Neutrophil (primary cell): ENCODE data around the gene CORO7.

Experiments
- H3K27ac ChIP-seq: fragments of 200-600 bp; sonication (generic); 2 replicates; pipeline ENCODE4 v1.5.1; 2016; ENCODE audit warnings: mild to moderate bottlenecking, moderate library complexity
- H3K27me3 ChIP-seq: fragments of 200-600 bp; sonication (generic); 2 replicates; pipeline ENCODE4 v1.6.0; 2016; ENCODE audit warnings: mild to moderate bottlenecking
- H3K36me3 ChIP-seq: fragments of 200-600 bp; sonication (generic); 2 replicates; pipeline ENCODE4 v1.5.1; 2017
- H3K4me1 ChIP-seq, 2 experiments: fragments of 200-600 bp in 1 of 2; sonication (generic) in 1 of 2; 1 replicate in 1 of 2; 2 replicates in 1 of 2; pipeline versions ENCODE4 v1.5.1 to v1.6.1; 2013 to 2016; ENCODE audit warnings: low read depth in 1 of 2, low read length in 1 of 2, mild to moderate bottlenecking in 1 of 2, moderate library complexity in 1 of 2; ENCODE audit not compliant: control insufficient read depth in 1 of 2, insufficient read depth in 1 of 2
- H3K4me3 ChIP-seq, 2 experiments: fragments of 200-600 bp in 1 of 2; sonication (generic) in 1 of 2; 1 replicate in 1 of 2; 2 replicates in 1 of 2; pipeline ENCODE4 v1.5.1; 2013 to 2016; ENCODE audit warnings: low read depth in 1 of 2, low read length in 1 of 2, mild to moderate bottlenecking in 1 of 2, moderate library complexity in 1 of 2
- H3K9me3 ChIP-seq: fragments of 200-600 bp; sonication (generic); 2 replicates; pipeline ENCODE4 v1.5.1; 2016
- TF ChIP-seq, protein P1 (sequence below): fragments of 200-600 bp; sonication (generic); IDR thresholded peaks from 2 replicates; pipeline ENCODE4 v1.5.1; 2016; ENCODE audit warnings: antibody characterized with exemption

Gene CORO7

DNA sequence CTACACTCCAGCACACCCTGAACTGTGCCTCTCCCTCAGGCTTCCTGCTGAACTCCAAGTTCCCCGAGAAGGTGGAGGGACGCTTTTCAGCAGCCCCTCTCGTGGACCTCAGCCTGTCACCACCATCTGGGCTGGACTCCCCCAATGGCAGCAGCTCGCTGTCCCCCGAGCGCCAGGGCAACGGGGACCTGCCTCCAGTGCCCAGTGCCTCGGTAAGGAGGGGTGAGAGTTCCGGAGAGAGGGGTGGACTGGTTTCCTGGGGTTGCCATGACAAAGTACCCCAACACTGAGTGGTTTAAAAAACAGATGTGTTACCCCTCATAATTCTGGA is 83.1 kb downstream of the CORO7 start:
- Histone ChIP-seq H3K27ac (no peak overlapping the region), H3K36me3 (peaks cover 5% of the 10 kb centered on the region), H3K4me1 (peaks cover 2 to 3% of the 10 kb centered on the region in 2 experiments), H3K27me3 (peaks cover 20% of the 10 kb centered on the region), H3K4me3 (no peak overlapping the region), H3K9me3 (no peaks in the 10 kb centered on the region)
- TF ChIP-seq, protein P1, sequence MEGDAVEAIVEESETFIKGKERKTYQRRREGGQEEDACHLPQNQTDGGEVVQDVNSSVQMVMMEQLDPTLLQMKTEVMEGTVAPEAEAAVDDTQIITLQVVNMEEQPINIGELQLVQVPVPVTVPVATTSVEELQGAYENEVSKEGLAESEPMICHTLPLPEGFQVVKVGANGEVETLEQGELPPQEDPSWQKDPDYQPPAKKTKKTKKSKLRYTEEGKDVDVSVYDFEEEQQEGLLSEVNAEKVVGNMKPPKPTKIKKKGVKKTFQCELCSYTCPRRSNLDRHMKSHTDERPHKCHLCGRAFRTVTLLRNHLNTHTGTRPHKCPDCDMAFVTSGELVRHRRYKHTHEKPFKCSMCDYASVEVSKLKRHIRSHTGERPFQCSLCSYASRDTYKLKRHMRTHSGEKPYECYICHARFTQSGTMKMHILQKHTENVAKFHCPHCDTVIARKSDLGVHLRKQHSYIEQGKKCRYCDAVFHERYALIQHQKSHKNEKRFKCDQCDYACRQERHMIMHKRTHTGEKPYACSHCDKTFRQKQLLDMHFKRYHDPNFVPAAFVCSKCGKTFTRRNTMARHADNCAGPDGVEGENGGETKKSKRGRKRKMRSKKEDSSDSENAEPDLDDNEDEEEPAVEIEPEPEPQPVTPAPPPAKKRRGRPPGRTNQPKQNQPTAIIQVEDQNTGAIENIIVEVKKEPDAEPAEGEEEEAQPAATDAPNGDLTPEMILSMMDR = no peak

DNA sequence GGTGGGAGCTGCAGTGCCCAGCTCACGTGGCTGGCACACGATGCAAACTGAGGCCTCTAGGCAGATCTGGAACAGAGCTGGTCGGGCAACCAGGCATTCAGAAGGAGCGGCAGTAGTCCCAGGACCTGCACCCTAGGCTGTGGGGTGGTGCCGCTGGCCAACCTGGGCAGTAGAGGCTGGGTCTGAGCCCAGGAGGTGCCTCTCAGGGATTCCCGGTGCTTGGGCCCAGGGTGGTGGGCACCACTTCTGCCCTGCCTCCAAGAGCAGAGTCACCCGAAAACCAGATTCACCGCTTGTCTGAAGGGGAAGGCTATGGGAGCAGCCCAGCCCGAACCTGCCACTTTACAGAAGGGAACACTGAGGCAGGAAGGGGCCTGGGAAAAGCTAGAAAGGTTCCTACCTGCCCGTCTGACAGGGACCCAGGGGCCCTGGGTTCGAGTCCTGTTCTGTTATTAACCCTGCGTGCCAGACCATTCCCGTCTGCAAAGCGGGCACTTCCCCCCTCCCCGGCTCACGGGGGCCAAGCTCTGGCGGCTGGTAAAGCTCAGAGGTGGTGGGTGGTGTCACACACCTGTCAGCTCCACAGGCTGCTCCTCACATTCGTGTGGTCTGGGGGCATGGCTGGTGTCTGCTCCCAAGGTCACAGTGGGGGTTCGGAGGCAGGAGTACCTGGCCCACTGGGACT is 83.6 kb downstream of the CORO7 start:
- Histone ChIP-seq H3K27ac (no peak overlapping the region), H3K27me3 (peaks cover 25% of the 10 kb centered on the region), H3K9me3 (no peaks in the 10 kb centered on the region), H3K36me3 (no peaks in the 10 kb centered on the region), H3K4me3 (no peak overlapping the region), H3K4me1 (peaks cover 7 to 8% of the 10 kb centered on the region in 2 experiments)
- TF ChIP-seq, protein P1 = no peak

DNA sequence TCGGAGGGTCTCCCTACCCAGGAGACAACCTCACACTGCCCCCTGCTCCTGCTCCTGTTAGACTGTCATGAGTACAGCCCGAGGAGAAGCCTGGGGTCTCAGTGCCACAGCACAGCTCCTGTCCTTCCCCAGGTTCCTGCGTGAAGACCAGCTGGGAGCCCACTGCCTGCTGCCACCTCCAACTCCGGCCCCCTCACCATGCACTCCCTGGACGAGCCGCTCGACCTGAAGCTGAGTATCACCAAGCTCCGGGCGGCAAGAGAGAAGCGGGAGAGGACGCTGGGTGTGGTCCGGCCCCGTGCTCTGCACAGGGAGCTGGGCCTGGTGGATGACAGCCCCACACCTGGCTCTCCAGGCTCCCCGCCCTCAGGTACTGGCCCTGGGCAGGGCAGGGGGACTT is 84.3 kb downstream of the CORO7 start:
- H3K4me3 ChIP-seq = no peak overlapping the region
- TF ChIP-seq, protein P1 = no peak
- peaks cover 9 to 14% of the 10 kb centered on the region in 2 experiments for H3K4me1 ChIP-seq
- no peaks in the 10 kb centered on the region for H3K36me3 ChIP-seq
- H3K9me3 ChIP-seq = no peaks in the 10 kb centered on the region
- H3K27me3 ChIP-seq = peaks cover 32% of the 10 kb centered on the region
- H3K27ac ChIP-seq = no peak overlapping the region

DNA sequence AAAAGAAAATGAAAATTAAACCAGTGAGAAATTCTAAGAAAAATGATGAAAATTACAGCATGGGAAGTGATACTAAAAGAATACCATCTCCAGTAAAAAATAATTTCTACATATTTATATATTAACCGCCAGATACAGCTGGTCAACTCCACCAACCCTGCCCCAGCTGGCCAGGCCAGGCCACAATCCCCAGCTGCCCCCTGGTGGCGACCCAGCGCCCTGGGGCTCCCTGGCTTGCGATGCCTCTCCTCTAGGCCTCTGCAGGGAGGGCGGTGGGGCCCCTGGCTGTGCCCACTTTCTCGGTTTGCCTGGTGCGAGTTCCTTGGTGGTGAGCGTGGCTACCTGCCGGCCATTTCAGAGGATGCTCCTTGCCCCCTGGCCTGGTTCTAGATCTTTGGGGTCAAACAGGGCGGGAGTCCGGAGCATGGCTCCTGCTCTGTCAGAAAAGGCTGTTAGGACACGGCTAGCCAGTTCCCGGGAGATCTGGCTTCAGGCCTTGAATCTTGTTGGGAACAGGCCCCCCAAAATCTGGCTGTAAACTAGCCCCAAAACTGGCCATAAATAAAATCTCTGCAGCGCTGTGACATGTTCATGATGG is 86.0 kb downstream of the CORO7 start:
- TF ChIP-seq, protein P1 = peak; percentile 78
- peaks cover 11 to 16% of the 10 kb centered on the region in 2 experiments for H3K4me1 ChIP-seq
- H3K36me3 ChIP-seq = no peaks in the 10 kb centered on the region
- H3K9me3 ChIP-seq = no peaks in the 10 kb centered on the region
- no peak overlapping the region for H3K4me3 ChIP-seq
- H3K27me3 ChIP-seq = peaks cover 43% of the 10 kb centered on the region
- H3K27ac ChIP-seq = no peak overlapping the region

DNA sequence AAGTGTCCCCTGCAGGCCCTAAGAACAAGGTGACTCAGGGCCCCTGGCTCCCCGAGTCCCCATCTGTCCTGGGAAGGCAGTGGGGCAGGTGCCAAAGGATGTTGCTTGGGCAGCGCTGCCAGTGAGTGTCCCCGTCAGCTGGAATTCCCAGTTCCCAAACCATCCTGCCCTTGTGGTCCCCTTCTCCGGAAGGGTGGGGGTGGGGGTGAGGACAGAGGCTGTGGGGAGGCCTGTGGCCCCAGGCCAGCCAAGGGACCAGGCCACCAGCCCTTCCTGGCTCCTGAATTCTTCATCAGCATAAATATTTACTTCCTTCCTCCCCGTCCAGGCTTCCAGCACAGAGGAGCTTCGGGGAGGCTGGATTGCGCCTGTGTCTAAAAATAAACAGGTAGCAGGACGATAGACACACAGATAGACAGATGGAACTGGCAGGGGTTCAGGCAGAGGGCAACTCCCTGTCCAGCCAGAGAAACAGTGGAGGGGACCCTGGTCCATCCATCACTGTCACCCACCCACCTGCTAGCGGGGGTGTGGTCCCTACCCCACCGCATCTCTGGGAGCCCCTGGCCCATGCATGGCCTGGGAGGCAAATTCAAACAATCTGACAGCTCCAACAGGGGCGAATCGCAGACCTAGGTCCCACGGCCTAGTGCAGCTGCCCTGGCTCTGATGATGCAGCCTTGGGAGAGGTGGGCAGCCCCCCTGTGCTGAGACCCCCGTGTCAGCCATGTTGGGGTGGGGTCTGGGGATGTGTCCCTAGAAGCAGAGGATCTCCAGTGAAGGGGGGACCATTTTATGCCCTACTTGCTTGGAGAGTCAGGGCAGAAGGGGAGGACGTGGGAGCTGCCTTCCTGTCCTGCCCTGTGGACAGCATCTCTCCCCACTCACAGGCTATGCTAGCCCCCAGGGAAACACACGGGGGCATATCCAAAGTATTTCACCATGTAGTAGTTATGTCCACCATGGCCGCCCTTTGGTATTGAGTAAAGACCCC is 87.3 kb downstream of the CORO7 start:
- no peak overlapping the region for H3K27ac ChIP-seq
- H3K27me3 ChIP-seq = peaks cover 43% of the 10 kb centered on the region
- no peaks in the 10 kb centered on the region for H3K9me3 ChIP-seq
- peaks cover 14 to 19% of the 10 kb centered on the region in 2 experiments for H3K4me1 ChIP-seq
- no peak overlapping the region for H3K4me3 ChIP-seq
- no peaks in the 10 kb centered on the region for H3K36me3 ChIP-seq
- TF ChIP-seq, protein P1 = no peak
